NT2/D1 (cell line): ENCODE results near the gene SUSD2.

ENCODE experiments used
- SUZ12 ChIP-seq: IDR thresholded peaks from 2 replicates; pipeline ENCODE4 v1.6.1; 2011; ENCODE audit not compliant: insufficient read length, insufficient read depth; ENCODE audit errors: extremely low read depth
- YY1 ChIP-seq: IDR thresholded peaks from 2 replicates; pipeline ENCODE4 v1.6.1; 2011; ENCODE audit not compliant: insufficient read length, insufficient read depth
- ZNF274 ChIP-seq: IDR thresholded peaks from 2 replicates; pipeline ENCODE4 v1.6.1; 2011; ENCODE audit warnings: mild to moderate bottlenecking, low read depth, low read length

DNA sequence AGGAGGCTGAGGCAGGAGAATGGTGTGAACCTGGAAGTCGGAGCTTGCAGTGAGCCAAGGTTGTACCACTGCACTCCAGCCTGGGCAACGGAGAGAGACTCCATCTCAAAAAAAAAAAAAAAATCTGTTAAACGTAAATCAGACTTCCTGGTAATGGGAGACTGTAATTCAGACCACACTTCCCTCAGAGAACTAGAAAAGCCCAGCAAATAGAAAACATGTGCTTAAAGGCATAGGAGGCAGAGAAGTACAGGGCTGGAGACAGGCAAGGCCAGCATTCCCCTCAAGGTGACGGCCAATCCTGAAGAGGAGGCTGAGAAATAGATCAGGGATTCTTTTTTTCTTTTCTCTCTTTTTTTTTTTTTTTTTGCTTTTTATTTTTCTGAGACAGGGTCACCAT, 55.4 kb downstream of the SUSD2 start:
- TF ChIP-seq YY1 (no peak), SUZ12 (no peak), ZNF274 (no peak)
